Omental fat pad (tissue), 4 donors: Measurements from ENCODE around the gene ALPK3. TPM values are rescaled to one million over a fixed set of nuclear protein-coding genes. Genes with fewer than 3 reads are reported as not detected.

Experiments
- ATAC-seq: fragments of 150-250 bp; one replicate; pipeline ENCODE4 v1.9.1; 2016; ENCODE audit warnings: mild to moderate bottlenecking, moderate library complexity; ENCODE audit not compliant: low FRiP score
- DNase-seq: peaks from one replicate; pipeline ENCODE4 v3.0.0-alpha.2; 2019; ENCODE audit warnings: low spot score
- CTCF ChIP-seq, 3 donors: fragments of 450-650 bp; IDR thresholded peaks; one replicate each; pipeline ENCODE4 v1.5.1; 2016 to 2017; ENCODE audit warnings: antibody characterized with exemption in 3 of 3, mild to moderate bottlenecking in 3 of 3, moderate library complexity in 2 of 3
- small RNA-seq: library from RNA; depleted of rRNA; stranded (forward); fragments of <200 nt; gene quantifications from one replicate; pipeline ENCODE3, GENCODE V24; 2016
- total RNA-seq, 4 donors: library from RNA; depleted of rRNA; stranded (reverse); fragments of >200 nt; gene quantifications; one replicate each; pipeline ENCODE4 v1.1.0, GENCODE V29; 2016

Gene ALPK3
- total RNA-seq, 4 donors from 2014 or later: 3.1 to 7.7 (median 3.8) TPM

DNA sequence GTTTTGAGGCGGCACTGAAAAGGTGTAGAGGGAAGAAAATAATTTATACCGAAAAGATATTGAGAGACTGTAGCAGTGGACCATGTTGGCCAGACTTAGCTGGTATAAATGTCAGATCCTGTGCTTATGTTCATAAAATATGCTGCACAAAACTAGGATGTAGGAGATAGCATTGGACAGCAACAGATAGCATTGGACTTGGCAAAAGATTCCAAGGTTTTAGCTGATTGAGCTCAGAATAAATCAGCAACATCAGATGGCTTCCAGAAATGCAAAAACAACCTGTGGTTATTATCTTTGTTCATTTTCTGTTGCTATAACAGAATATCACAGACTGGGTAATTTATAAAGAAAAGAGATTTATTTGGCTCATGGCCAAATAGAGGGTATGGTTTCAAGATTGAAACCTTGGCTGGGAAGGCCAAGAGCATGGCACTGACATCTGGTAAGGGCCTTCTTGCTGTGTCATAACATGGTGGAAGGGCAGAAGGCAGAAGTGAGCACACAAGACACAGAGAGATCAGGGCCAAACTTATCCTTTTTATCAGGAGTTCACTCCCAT lies 102.0 kb downstream of the ALPK3 start:
- DNase-seq (no peak), ATAC-seq (no peak)
- TF ChIP-seq CTCF (IDR thresholded peaks at IDR 0.05): no peak

- ATAC-seq (no peak), DNase-seq (no peak)
- TF ChIP-seq CTCF (IDR thresholded peaks at IDR 0.05): no peak
These were observed 104.0 kb downstream of the ALPK3 start for GRCh38 chr15:84921121-84921520.

GRCh38 chr15:84922530-84922929 lies 105.4 kb downstream of the ALPK3 start:
- no peak for DNase-seq
- no peak for ATAC-seq
- no peak for TF ChIP-seq CTCF (IDR thresholded peaks at IDR 0.05)

Small RNA genes within 50 kb of the gene (small RNA-seq; reads per million reads assigned to genes)
- gene RF00402: not detected

Other genes with a start within 250 kb of the ALPK3 start
- gene ZSCAN2, start 216.3 kb upstream of the ALPK3 start, total RNA-seq: 10 to 100 TPM in 3 of 4 donors, 1 to 10 TPM in 1; 8.4 to 16.3 (median 13.0) TPM
- 10 to 100 TPM; 13.7 to 26.8 (median 20.4) TPM for gene WDR73, start 163.1 kb upstream of the ALPK3 start, total RNA-seq
- gene NMB, start 159.2 kb upstream of the ALPK3 start, total RNA-seq: 10 to 100 TPM; 18.4 to 89.3 (median 29.9) TPM
- 100 to 1,000 TPM; 131 to 191 (median 149) TPM for gene SEC11A, start 101.2 kb upstream of the ALPK3 start, total RNA-seq
- 10 to 100 TPM; 13.7 to 22.8 (median 20.0) TPM for gene ZNF592, start 68.8 kb upstream of the ALPK3 start, total RNA-seq
- not detected for gene SLC28A1, start 67.3 kb downstream of the ALPK3 start, total RNA-seq
- 10 to 100 TPM; 61.0 to 86.5 (median 79.0) TPM for gene PDE8A, start 164.5 kb downstream of the ALPK3 start, total RNA-seq